HepG2 (cell line): Measurements from ENCODE around the gene UNC93A. TPM values are rescaled to one million over a fixed set of nuclear protein-coding genes. Genes with fewer than 3 reads are reported as not detected.
A peak's percentile ranks its signal among the peaks of the same experiment; 100 is the strongest.

Source experiments
- ATAC-seq: fragments of 200-7000 bp; cut with Tn5 transposase; 3 replicates; pipeline ENCODE4 v1.9.1; 2020; ENCODE audit warnings: mild to moderate bottlenecking, moderate library complexity
- BruUV-seq: library from RNA; stranded (reverse); fragments of 400-500 nt; replicated peaks from 2 replicates; lab custom pipeline; 2021; lab: Mats Ljungman, UMichigan
- CTCF ChIA-PET: fragments of 300-600 bp; formaldehyde crosslinking; extraction: SDS; loops from one replicate; lab custom pipeline; 2021; ENCODE audit warnings: low total read pairs, inconsistent platforms, low intra/inter-chr PET ratio; lab: Yijun Ruan, JAX
- POLR2A ChIA-PET: fragments of 350-600 bp; sonication (Branson Sonifier 250); formaldehyde crosslinking; loops from one replicate; lab custom pipeline; 2020; ENCODE audit warnings: antibody characterized with exemption, inconsistent platforms; lab: Yijun Ruan, JAX
- DNase-seq: peaks from one replicate; pipeline ENCODE4 v3.0.0-alpha.2; 2015; ENCODE audit warnings: low spot score
- FAIRE-seq: peaks from 3 replicates; lab custom pipeline; 2011; peaks lifted over from hg19 to GRCh38; lab: Jason Lieb, UNC
- H2AFZ ChIP-seq: one replicate; pipeline ENCODE4 v1.6.1; 2011; ENCODE audit warnings: low read length, inconsistent platforms
- H3K27ac ChIP-seq: fragments of 300-600 bp; 3 replicates; pipeline ENCODE4 v1.8.0; 2011; ENCODE audit warnings: mixed run types, mild to moderate bottlenecking, mixed read lengths, low read length, inconsistent platforms; ENCODE audit not compliant: insufficient read depth; ENCODE audit errors: extremely low read length
- H3K27me3 ChIP-seq, 2 experiments: fragments of 200-600 bp in 1 of 2; 2 replicates in 1 of 2; 3 replicates in 1 of 2; pipeline versions ENCODE4 v1.6.0 to v1.8.0; 2011; ENCODE audit warnings: low read length in 2 of 2, mild to moderate bottlenecking in 2 of 2, moderate library complexity in 2 of 2, inconsistent platforms in 1 of 2; ENCODE audit not compliant: insufficient read depth in 2 of 2, control insufficient read depth in 1 of 2
- H3K36me3 ChIP-seq, 2 experiments: fragments of 200-600 bp in 1 of 2; replicated peaks in 1 of 2; 2 replicates in 1 of 2; 3 replicates in 1 of 2; pipeline versions ENCODE4 v1.5.1 to v1.8.0; 2011; ENCODE audit warnings: low read length in 2 of 2, inconsistent platforms in 1 of 2; ENCODE audit not compliant: insufficient read depth in 2 of 2, control insufficient read depth in 1 of 2
- H3K4me1 ChIP-seq: 2 replicates; pipeline ENCODE4 v1.5.1; 2012; ENCODE audit warnings: low read length, inconsistent platforms; ENCODE audit not compliant: insufficient read depth
- H3K4me2 ChIP-seq: 2 replicates; pipeline ENCODE4 v1.6.0; 2011; ENCODE audit warnings: low read depth, low read length, inconsistent platforms
- H3K4me3 ChIP-seq, 3 experiments: fragments of 200-600 bp in 1 of 3; sonication (generic), shearing (Covaris generic) in 1 of 3; replicated peaks in 1 of 3; 2 replicates each; pipeline ENCODE4 v1.5.1; 2011 to 2016; ENCODE audit warnings: low read length in 3 of 3, inconsistent platforms in 2 of 3, low read depth in 2 of 3, mild to moderate bottlenecking in 2 of 3, control low read depth in 1 of 3, mixed read lengths in 1 of 3; ENCODE audit not compliant: insufficient read depth in 1 of 3
- H3K79me2 ChIP-seq: one replicate; pipeline ENCODE4 v1.6.1; 2011; ENCODE audit warnings: low read length, inconsistent platforms; ENCODE audit not compliant: insufficient read depth
- H3K9ac ChIP-seq: 2 replicates; pipeline ENCODE4 v1.6.0; 2011; ENCODE audit warnings: mild to moderate bottlenecking, low read depth, low read length, inconsistent platforms; ENCODE audit not compliant: insufficient read depth
- H3K9me3 ChIP-seq: 2 replicates; pipeline ENCODE4 v1.5.1; 2012; ENCODE audit warnings: mild to moderate bottlenecking, low read length
- H4K20me1 ChIP-seq: 2 replicates; pipeline ENCODE4 v1.6.0; 2011; ENCODE audit warnings: inconsistent platforms, mild to moderate bottlenecking, low read length, moderate library complexity; ENCODE audit not compliant: insufficient read depth
- NCOA5 ChIP-seq: sonication (generic); formaldehyde crosslinking; IDR thresholded peaks from 2 replicates; pipeline ENCODE4 v1.4.0; 2020; ENCODE audit warnings: missing genetic modification reagents
- ZBTB40 ChIP-seq, 2 experiments: fragments of 450-650 bp in 1 of 2; sonication (generic) in 1 of 2; formaldehyde crosslinking in 1 of 2; IDR thresholded peaks; 2 replicates each; pipeline versions ENCODE4 v1.6.1 to v1.8.0; 2016 to 2022; ENCODE audit warnings: antibody characterized with exemption in 1 of 2, mild to moderate bottlenecking in 1 of 2, missing genetic modification reagents in 1 of 2
- WGBS: methylation state at CpG from one replicate; pipeline ENCODE4 v1.1.6; 2017; ENCODE audit warnings: low lambda C conversion rate; 5-methylcytosine and 5-hydroxymethylcytosine counted together
- in situ Hi-C: cut with HindIII; loops from 2 replicates; pipeline ENCODE4 v1.10.0; 2017; ENCODE audit warnings: low pct_unique_long_range_greater_than_20kb; ENCODE audit not compliant: extremely low pct_ligation_motif_present
- intact Hi-C: fragments of 100-400 bp; cut with micrococcal nuclease; formaldehyde crosslinking; loops from one replicate; pipeline ENCODE4 v1.10.0; 2022; ENCODE audit not compliant: unreplicated experiment
- polyA plus RNA-seq, 8 experiments: library from polyadenylated mRNA; depleted of rRNA in 3 of 8; stranded (reverse) in 7 of 8; unstranded in 1 of 8; fragments of >200 nt; fragmentation: Illumina TruSeq in 4 of 8; extraction: Trizol in 4 of 8; gene quantifications; 2 replicates each; pipeline versions ENCODE4 v1.2.1 to v1.2.3, GENCODE V29; 2011 to 2016; ENCODE audit warnings: low read depth in 4 of 8, missing spikeins in 1 of 8, mixed read lengths in 1 of 8; ENCODE audit not compliant: insufficient read depth in 1 of 8
- total RNA-seq, 5 experiments: library from RNA; depleted of rRNA; stranded (reverse); fragments of >200 nt; fragmentation: Illumina TruSeq; extraction: Trizol; gene quantifications; 2 replicates each; pipeline ENCODE4 v1.2.3, GENCODE V29; 2016; ENCODE audit warnings: low read depth in 1 of 5

Gene UNC93A
- total and polyA plus RNA-seq, 2 of the 13 experiments (the other 11 are each of a cell fraction or from before 2014, with no cell fraction given), result 11.0 to 42.7 TPM

GRCh38 chr6:167300902-167301777 lies 10.0 kb downstream of the UNC93A start:
- TF ChIP-seq ZBTB40 (IDR thresholded peaks at IDR 0.05) (peak; percentile 31; the same call in 1 of the 2 replicates), ZBTB40 (CRISPR knock-in tag; IDR thresholded peaks at IDR 0.05) (peak; percentile 98), NCOA5 (CRISPR knock-in tag) (no peak)
- Histone ChIP-seq H3K4me3 (no peak overlapping the region), H3K36me3 (peaks cover 6 to 9% of the 10 kb centered on the region in 2 experiments; a peak in 4 of 5 replicates), H2AFZ (no peak overlapping the region), H4K20me1 (no peaks in the 10 kb centered on the region), H3K9me3 (no peaks in the 10 kb centered on the region), H3K27ac (no peak overlapping the region), H3K27me3 (no peaks in the 10 kb centered on the region), H3K4me1 (peaks cover 29% of the 10 kb centered on the region), H3K4me2 (no peak overlapping the region), H3K79me2 (no peaks in the 10 kb centered on the region), H3K9ac (no peak overlapping the region)
- BruUV-seq, result no TSS peak
- DNase-seq, result no peak
- FAIRE-seq, result no peak
- in situ Hi-C loops, result no loop called here
- ChIA-PET POLR2A (interaction anchor here (0.6 to 1.8 kb wide), 3 partner anchors 7 to 41 kb away, joined by 3 to 4 read pairs (median 4); partner anchors contain the start of gene UNC93A), CTCF (no interaction called here)
- 92% methylated on average over 9 of the region's 9 CpGs for WGBS
- ATAC-seq, result no peak
- intact Hi-C loops, result no loop called here
